Transverse colon (tissue), 4 donors: ENCODE measurements around the gene SMPD4.
"Not testable (repeated sequence)": the region's sequence is repeated elsewhere in the genome, so short reads cannot be mapped to it uniquely, and the experiment has no call there.

ENCODE experiments used
- POLR2AphosphoS5 ChIP-seq, 3 donors: sonication (generic); formaldehyde crosslinking; IDR thresholded peaks; one replicate each; pipeline ENCODE4 v1.6.1; 2016; ENCODE audit warnings: antibody characterized with exemption in 3 of 3
- TF ChIP-seq, protein P1 (sequence below), 5 experiments: fragments of 200-600 bp in 3 of 5; fragments of 450-650 bp in 2 of 5; sonication (generic) in 3 of 5; IDR thresholded peaks; 1 replicate in 2 of 5; 2 replicates in 3 of 5; pipeline ENCODE4 v1.5.1; 2016 to 2017; ENCODE audit warnings: antibody characterized with exemption in 5 of 5, inconsistent platforms in 3 of 5, mild to moderate bottlenecking in 2 of 5, moderate library complexity in 1 of 5

DNA sequence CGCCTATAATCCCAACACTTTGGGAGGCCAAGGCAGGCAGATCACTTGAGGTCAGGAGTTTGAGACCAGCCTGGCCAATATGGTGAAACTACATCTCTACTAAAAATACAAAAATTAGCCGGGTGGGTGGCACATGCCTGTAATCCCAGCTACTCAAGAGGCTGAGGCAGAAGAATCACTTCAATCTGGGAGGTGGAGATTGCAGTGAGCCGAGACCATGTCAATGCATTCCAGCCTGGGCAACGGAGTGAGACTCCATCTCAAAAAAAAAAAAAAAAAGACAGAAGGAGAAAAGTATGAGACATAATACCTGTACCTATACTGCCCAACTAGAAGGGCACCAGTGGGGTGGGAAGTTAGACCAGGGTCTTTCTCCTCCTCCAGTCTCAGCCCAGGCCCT lies 22.0 kb downstream of the SMPD4 start:
- TF ChIP-seq POLR2AphosphoS5 (IDR thresholded peaks at IDR 0.05): not testable (repeated sequence)
- TF ChIP-seq, protein P1, sequence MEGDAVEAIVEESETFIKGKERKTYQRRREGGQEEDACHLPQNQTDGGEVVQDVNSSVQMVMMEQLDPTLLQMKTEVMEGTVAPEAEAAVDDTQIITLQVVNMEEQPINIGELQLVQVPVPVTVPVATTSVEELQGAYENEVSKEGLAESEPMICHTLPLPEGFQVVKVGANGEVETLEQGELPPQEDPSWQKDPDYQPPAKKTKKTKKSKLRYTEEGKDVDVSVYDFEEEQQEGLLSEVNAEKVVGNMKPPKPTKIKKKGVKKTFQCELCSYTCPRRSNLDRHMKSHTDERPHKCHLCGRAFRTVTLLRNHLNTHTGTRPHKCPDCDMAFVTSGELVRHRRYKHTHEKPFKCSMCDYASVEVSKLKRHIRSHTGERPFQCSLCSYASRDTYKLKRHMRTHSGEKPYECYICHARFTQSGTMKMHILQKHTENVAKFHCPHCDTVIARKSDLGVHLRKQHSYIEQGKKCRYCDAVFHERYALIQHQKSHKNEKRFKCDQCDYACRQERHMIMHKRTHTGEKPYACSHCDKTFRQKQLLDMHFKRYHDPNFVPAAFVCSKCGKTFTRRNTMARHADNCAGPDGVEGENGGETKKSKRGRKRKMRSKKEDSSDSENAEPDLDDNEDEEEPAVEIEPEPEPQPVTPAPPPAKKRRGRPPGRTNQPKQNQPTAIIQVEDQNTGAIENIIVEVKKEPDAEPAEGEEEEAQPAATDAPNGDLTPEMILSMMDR (IDR thresholded peaks at IDR 0.05): not testable (repeated sequence)
